ENCODE data around the gene PIGL.

PIGL gene

GRCh38 chr17:16211590-16211989 is 5.4 kb upstream of the PIGL start:
- Histone ChIP-seq H3K4me1 (ENCODE audit: low read length) (peaks cover 3% of the 10 kb centered on the region), H3K9ac (ENCODE audit: low read length) (no peak overlapping the region), H3K4me2 (ENCODE audit: low read depth, low read length) (no peak overlapping the region), H3K9me2 (replicated peaks; ENCODE audit: insufficient read depth, low read length) (no peaks in the 10 kb centered on the region), H4K20me1 (ENCODE audit: insufficient read depth, low read length) (peaks cover 7% of the 10 kb centered on the region; the same call in 1 of the 2 replicates), H3K27me3 (replicated peaks; ENCODE audit: insufficient read depth, low read length) (no peaks in the 10 kb centered on the region), H3K27ac (ENCODE audit: low read length) (no peak overlapping the region), H3K79me2 (ENCODE audit: low read length) (peaks cover 88% of the 10 kb centered on the region), H3K9me3 (replicated peaks; ENCODE audit: insufficient read depth, low read length) (no peaks in the 10 kb centered on the region), H3K36me3 (replicated peaks; ENCODE audit: insufficient read depth, low read length) (no peaks in the 10 kb centered on the region), H3F3A (ENCODE audit: insufficient read depth, low read length) (peaks cover 16% of the 10 kb centered on the region), H3K4me3 (ENCODE audit: low read length) (no peak overlapping the region), H2AFZ (ENCODE audit: low read length) (no peak overlapping the region)
- DNase-seq, result no peak
- TF ChIP-seq EZH2 (optimal IDR thresholded peaks at IDR 0.05; ENCODE audit: low read depth, low read length) (no peak), CTCF (IDR thresholded peaks at IDR 0.05; ENCODE audit: low read length) (no peak), EZH2phosphoT487 (IDR thresholded peaks at IDR 0.05; ENCODE audit: low read length) (no peak)

GRCh38 chr17:16212793-16213192 is 4.2 kb upstream of the PIGL start:
- H2AFZ ChIP-seq (ENCODE audit: low read length), result no peak overlapping the region
- no peaks in the 10 kb centered on the region for H3K9me2 ChIP-seq (replicated peaks; ENCODE audit: insufficient read depth, low read length)
- H3F3A ChIP-seq (ENCODE audit: insufficient read depth, low read length), result peaks cover 19% of the 10 kb centered on the region
- H3K9ac ChIP-seq (ENCODE audit: low read length), result no peak overlapping the region
- H3K4me2 ChIP-seq (ENCODE audit: low read depth, low read length), result no peak overlapping the region
- no peak for TF ChIP-seq EZH2 (optimal IDR thresholded peaks at IDR 0.05; ENCODE audit: low read depth, low read length)
- no peak for TF ChIP-seq CTCF (IDR thresholded peaks at IDR 0.05; ENCODE audit: low read length)
- no peak for TF ChIP-seq EZH2phosphoT487 (IDR thresholded peaks at IDR 0.05; ENCODE audit: low read length)
- peaks cover 3% of the 10 kb centered on the region for H3K4me1 ChIP-seq (ENCODE audit: low read length)
- no peak overlapping the region for H3K27ac ChIP-seq (ENCODE audit: low read length)
- H3K9me3 ChIP-seq (replicated peaks; ENCODE audit: insufficient read depth, low read length), result no peaks in the 10 kb centered on the region
- no peaks in the 10 kb centered on the region for H3K36me3 ChIP-seq (replicated peaks; ENCODE audit: insufficient read depth, low read length)
- no peak for DNase-seq
- peaks cover 7% of the 10 kb centered on the region; the same call in 1 of the 2 replicates for H4K20me1 ChIP-seq (ENCODE audit: insufficient read depth, low read length)
- no peaks in the 10 kb centered on the region for H3K27me3 ChIP-seq (replicated peaks; ENCODE audit: insufficient read depth, low read length)
- H3K79me2 ChIP-seq (ENCODE audit: low read length), result peaks cover 89% of the 10 kb centered on the region
- H3K4me3 ChIP-seq (ENCODE audit: low read length), result no peak overlapping the region

GRCh38 chr17:16214190-16215001 is 2.6 kb upstream of the PIGL start:
- Histone ChIP-seq H3K4me1 (ENCODE audit: low read length) (peaks cover 3% of the 10 kb centered on the region), H2AFZ (ENCODE audit: low read length) (peak overlapping the region; percentile 95)

More at GRCh38 chr17:16214190-16215001, 2.6 kb upstream of the PIGL start:
- Histone ChIP-seq H3K9ac (ENCODE audit: low read length) (peak overlapping the region; percentile 93), H3K27me3 (replicated peaks; ENCODE audit: insufficient read depth, low read length) (no peaks in the 10 kb centered on the region), H3K4me2 (ENCODE audit: low read depth, low read length) (peak overlapping the region; percentile 68), H3F3A (ENCODE audit: insufficient read depth, low read length) (peaks cover 19% of the 10 kb centered on the region), H3K9me3 (replicated peaks; ENCODE audit: insufficient read depth, low read length) (no peaks in the 10 kb centered on the region), H3K27ac (ENCODE audit: low read length) (peak overlapping the region; percentile 92; the same call in 1 of the 2 replicates), H3K4me3 (ENCODE audit: low read length) (peak overlapping the region; percentile 83), H3K36me3 (replicated peaks; ENCODE audit: insufficient read depth, low read length) (no peaks in the 10 kb centered on the region), H3K79me2 (ENCODE audit: low read length) (peaks cover 91% of the 10 kb centered on the region), H3K9me2 (replicated peaks; ENCODE audit: insufficient read depth, low read length) (no peaks in the 10 kb centered on the region), H4K20me1 (ENCODE audit: insufficient read depth, low read length) (0 out of 2 replicates have a peak, but pooled peaks cover 3% of the 10 kb centered on the region)
- TF ChIP-seq EZH2phosphoT487 (IDR thresholded peaks at IDR 0.05; ENCODE audit: low read length) (no peak), CTCF (IDR thresholded peaks at IDR 0.05; ENCODE audit: low read length) (no peak), EZH2 (optimal IDR thresholded peaks at IDR 0.05; ENCODE audit: low read depth, low read length) (no peak)
- no peak for DNase-seq

Data from MM.1S (cell line).